Gastroesophageal sphincter (tissue), 2 donors: Measurements from ENCODE around the gene PDE4C.

Source experiments
- EP300 ChIP-seq: sonication (generic); formaldehyde crosslinking; IDR thresholded peaks from one replicate; pipeline ENCODE4 v1.6.1; 2017; ENCODE audit warnings: antibody characterized with exemption, mild to moderate bottlenecking
- POLR2A ChIP-seq, 2 donors: fragments of 450-650 bp; IDR thresholded peaks; one replicate each; pipeline ENCODE4 v1.6.1; 2017; ENCODE audit warnings: antibody characterized with exemption in 2 of 2, mild to moderate bottlenecking in 2 of 2, moderate library complexity in 1 of 2

- TF ChIP-seq POLR2A (IDR thresholded peaks at IDR 0.05) (peak in 1 of 2 donors; percentile 22), EP300 (no peak)
Measured at GRCh38 chr19:18274781-18275356, 48.6 kb upstream of the PDE4C start.
